ENCODE data around the gene HLA-DQA1.
"Not testable (repeated sequence)": the region's sequence is repeated elsewhere in the genome, so short reads cannot be mapped to it uniquely, and the experiment has no call there.

The HLA-DQA1 gene

DNA sequence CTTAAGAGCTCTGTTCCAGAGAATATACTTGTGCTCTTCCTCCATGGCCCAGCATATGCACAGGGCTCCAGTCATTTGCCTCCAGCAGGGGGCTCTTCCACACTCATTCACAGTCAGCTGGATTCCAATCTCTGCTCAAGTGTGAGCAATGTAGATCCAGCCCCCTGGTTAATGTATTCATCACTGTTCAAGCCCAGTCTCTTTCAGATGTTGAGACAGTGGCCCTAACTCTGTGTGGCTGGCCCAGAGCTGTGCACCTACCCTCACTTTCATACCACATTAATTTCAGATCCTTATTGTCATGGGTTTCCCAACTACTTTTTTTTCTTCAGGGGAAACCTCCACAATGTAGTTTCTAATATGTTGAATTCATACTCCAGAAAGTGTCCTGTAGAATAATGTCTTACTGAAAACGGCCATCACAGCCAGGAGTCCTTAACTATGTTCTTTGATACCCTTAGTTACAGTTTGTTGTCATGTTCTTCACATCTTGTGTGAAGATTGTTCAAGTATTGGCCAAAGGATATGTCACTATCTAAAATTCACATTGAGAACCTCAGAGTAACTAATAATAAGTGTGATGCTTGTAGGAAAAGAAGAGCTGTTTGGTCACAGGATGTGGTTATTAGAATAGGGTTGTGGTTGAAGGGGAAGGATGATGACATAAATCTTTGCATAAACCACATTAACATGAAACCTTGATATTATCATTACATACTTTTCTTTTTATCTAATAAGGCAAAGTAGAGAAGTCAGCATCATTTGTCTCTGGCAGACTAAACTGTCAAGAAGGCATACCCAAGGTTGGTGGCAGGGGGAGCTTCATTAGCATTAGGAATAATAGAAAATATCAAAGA is 14.4 kb upstream of the HLA-DQA1 start:
- DNase-seq, result no peak

DNA sequence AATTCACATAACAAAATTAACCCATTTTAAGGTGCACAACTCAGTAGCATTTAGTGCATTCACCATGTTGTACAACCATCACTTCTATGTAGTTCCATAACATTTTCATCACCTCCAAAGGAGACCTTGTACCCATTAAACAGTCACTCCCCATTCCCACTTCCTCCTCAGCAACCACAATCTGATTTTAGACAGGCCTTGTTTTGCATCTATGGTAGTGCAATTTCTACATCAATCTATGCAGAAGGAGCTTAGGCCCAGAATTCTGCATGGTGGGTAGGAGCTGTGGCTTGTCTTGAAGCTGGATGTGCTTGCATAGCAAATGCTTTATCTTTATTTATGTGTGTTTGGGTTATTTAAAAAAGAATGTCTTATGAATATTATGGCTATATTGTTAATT is 13.5 kb upstream of the HLA-DQA1 start:
- no peak for DNase-seq

GRCh38 chr6:32624565-32624964 is 12.6 kb upstream of the HLA-DQA1 start:
- no peak for DNase-seq

- no peak for DNase-seq
Observed at GRCh38 chr6:32625137-32625536, 12.1 kb upstream of the HLA-DQA1 start.

GRCh38 chr6:32627249-32627648 is 10.0 kb upstream of the HLA-DQA1 start:
- no peak for DNase-seq

- no peak for DNase-seq
Observed at GRCh38 chr6:32627831-32628230, 9.4 kb upstream of the HLA-DQA1 start.

DNA sequence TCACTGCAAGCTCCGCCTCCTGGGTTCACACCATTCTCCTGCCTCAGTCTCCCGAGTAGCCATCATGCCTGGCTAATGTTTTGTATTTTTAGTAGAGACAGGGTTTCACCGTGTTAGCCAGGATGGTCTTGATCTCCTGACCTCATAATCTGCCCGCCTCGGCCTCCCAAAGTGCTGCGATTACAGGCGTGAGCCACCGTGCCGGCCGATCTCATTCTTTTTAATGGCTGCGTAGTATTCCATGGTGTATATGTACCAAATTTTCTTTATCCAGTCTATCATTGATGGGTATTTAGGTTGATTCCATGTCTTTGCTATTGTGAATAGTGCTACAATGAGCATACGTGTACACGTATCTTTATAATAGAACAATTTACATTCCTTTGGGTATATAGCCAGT is 7.4 kb upstream of the HLA-DQA1 start:
- DNase-seq, result not testable (repeated sequence)

- no peak for DNase-seq
Observed at GRCh38 chr6:32635526-32636123, 1.6 kb upstream of the HLA-DQA1 start.

- no peak for DNase-seq
Observed at GRCh38 chr6:32637883-32638282, 677 bp downstream of the HLA-DQA1 start.

- DNase-seq, result no peak
Observed at GRCh38 chr6:32638532-32639219, 1.5 kb downstream of the HLA-DQA1 start.

DNA sequence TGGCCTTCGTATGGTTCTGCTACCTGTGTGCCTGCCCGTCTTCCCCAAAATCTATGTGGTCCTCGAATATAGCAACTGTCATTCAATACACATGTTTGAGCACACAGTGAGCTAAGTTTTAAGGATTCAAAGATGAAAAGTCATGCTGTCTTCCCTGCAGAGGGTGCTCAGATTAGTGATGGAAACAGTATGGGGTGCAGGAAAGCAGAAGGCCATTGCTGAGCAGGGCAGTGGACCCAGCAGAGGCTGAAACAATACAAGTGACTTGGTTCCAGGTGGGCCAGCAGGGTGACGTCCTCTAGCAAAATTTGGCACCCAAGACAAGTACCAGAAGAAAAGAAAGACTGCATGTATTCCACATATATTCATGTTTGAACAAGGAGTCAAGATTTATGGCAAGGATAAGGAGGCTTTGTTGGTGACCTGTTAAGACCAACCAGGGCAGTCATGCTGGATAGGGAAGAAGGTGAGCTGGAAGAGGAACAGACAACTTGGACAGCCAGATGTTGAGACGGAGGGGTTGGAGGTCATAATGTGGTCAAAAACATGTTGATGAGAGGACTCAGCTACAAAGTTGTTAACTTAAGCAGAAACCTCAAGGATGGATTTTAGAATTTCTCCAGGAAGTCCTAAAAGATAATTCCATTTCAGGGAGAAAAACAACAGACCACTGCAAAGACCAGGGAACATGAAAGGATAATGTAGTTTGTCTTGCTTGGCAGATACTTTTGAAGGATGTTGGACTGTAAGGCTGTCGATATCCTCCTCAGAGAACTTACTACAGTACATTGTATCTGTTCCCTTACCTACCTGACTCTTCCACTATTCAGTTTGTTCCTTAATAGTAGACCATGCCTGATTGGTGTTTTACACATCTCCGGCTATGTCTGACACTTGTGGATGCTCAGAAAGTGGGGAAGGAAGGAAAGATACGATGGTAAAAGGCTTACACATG is 2.5 kb downstream of the HLA-DQA1 start:
- DNase-seq, result no peak

DNA sequence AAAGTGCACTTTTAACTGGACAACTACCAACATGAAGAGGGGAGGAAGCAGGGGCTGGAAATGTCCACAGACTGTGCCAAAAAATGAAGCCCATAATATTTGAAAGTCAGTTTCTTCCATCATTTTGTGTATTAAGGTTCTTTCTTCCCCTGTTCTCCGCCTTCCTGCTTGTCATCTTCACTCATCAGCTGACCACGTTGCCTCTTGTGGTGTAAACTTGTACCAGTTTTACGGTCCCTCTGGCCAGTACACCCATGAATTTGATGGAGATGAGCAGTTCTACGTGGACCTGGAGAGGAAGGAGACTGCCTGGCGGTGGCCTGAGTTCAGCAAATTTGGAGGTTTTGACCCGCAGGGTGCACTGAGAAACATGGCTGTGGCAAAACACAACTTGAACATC is 3.9 kb downstream of the HLA-DQA1 start:
- DNase-seq, result no peak

DNA sequence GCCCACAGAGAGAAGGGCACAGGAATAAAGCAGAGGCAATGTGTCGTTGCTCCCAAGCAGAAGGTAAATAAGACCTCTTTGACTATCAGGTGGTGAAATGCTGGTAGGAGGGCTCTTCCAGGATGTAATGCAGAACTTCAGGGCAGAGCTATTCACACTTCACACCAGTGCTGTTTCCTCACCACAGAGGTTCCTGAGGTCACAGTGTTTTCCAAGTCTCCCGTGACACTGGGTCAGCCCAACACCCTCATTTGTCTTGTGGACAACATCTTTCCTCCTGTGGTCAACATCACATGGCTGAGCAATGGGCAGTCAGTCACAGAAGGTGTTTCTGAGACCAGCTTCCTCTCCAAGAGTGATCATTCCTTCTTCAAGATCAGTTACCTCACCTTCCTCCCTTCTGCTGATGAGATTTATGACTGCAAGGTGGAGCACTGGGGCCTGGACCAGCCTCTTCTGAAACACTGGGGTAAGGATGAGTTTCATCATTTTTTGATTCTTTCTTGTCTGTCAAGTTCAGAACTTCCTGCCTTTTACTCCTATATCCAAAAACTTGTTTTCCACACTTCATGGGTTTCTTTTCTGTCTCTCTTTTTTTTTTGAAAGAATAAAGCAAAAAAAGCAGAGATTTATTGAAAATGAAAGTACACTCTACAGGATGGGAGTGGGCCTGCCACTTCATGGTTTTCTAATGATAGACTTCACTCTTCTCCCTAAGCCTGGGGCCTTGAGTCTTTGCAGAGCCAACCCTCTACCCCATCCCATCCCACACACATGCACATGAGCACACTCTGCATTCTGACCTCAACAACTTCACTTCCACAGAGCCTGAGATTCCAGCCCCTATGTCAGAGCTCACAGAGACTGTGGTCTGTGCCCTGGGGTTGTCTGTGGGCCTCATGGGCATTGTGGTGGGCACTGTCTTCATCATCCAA is 4.8 kb downstream of the HLA-DQA1 start:
- DNase-seq, result not testable (repeated sequence)

DNA sequence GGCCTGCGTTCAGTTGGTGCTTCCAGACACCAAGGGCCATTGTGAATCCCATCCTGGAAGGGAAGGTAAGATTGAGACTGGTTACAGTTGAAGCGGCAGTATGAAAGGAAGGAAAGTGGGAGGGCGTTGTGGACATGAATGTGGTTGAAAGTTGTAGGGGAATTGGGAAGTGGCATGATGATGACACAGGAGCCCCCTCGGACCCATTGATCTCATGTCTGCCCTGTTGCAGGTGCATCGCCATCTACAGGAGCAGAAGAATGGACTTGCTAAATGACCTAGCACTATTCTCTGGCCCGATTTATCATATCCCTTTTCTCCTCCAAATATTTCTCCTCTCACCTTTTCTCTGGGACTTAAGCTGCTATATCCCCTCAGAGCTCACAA is 5.5 kb downstream of the HLA-DQA1 start:
- no peak for DNase-seq

DNA sequence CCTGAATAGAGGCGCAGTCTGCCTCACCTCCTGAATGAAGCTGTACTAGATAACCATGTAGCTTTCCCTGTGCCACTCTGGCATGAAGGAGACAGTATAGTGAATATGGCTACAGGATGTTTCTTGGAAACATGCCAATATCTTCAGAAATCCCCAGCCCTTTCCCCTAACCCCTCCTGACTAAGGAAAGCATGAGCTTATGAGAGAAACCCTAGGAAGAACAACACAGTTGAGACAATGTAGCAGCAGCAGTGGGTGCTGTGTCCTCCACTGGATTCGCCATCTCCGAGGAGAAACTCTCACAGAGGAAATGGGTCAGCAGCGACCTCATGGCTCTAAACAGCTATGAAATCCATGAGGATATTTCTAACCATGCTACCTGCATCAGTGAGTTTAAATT is 6.7 kb downstream of the HLA-DQA1 start:
- DNase-seq, result no peak

DNA sequence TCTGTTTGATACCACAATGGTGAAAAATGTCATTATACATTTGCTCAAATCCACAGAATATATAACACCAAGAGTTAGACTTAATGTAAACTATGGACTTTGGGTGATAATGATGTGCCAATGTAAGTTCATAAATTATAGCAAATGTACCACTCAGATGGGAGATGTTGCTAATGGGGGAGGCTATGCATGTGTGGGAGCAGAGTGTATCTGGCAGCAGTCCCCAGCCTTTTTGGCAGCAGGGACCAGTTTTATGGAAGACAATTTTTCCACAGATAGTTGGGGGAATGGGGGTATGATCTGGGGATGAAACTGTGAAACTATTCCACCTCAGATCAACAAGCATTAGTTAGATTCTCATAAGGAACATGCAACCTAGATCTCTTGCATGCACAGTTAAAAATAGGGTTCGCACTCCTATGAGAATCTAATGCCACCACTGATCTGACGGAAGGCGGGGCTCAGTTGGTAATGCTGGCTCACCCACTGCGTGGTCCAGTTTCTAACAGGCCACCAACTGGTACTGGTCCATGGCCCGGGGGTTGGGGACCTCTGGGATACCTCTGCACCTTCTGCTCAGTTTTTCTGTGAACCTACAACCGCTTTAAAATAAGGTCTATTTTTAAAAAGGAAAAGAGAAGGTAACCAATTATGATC is 8.0 kb downstream of the HLA-DQA1 start:
- no peak for DNase-seq

DNA sequence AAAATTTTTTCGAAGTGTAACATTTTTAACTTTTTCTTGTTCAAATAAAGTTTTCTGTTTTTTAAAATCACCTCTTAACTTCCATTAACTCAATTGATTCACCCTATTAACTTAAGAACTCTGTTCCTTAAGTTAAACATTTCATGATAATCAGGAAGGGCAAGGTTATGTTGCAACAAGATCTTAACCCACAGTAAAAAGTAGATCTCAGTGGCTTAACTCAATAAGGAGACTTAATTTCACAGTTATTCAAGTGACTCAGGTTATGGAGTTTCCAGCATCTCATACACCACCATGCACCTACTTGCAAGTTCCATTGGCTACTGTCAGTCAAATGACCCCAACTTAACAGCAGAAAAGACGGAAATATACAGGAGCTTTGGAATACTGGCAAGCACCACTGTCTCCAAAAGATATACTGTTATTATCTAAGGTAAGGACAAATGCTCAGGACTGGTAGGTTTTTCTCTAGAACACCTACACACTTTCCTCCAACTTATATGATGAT is 18.1 kb downstream of the HLA-DQA1 start:
- no peak for DNase-seq

DNA sequence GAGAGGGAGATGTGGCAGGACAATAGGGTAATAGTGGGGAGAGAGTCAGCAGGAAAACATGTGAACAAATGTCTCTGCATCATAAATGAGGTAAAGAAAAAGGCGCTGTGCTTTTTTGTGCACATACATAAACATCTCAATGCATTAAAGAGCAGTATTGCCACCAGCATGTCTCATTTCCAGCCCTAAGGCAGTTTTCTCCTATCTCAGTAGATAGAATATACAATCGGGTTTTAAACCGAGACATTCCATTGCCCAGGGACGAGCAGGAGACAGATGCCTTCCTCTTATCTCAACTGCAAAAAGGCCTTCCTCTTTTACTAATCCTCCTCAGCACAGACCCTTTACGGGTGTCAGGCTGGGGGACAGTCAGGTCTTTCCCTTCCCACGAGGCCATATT is 20.1 kb downstream of the HLA-DQA1 start:
- DNase-seq, result not testable (repeated sequence)

DNA sequence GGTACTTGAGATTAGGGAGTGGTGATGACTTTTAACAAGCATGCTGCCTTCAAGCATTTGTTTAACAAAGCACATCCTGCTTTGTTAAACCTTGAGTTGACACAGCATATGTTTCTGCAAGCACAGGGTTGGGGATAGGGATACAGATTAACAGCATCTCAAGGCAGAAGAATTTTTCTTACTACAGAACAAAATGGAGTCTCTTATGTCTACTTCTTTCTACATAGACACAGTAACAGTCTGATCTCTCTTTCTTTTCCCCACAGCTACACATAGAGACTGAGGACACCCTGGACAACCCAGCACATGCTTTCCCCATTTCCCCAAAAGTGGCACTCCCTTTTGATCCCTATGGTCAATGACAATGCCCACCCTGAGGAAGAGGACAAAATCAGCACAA is 20.6 kb downstream of the HLA-DQA1 start:
- DNase-seq, result not testable (repeated sequence)

DNA sequence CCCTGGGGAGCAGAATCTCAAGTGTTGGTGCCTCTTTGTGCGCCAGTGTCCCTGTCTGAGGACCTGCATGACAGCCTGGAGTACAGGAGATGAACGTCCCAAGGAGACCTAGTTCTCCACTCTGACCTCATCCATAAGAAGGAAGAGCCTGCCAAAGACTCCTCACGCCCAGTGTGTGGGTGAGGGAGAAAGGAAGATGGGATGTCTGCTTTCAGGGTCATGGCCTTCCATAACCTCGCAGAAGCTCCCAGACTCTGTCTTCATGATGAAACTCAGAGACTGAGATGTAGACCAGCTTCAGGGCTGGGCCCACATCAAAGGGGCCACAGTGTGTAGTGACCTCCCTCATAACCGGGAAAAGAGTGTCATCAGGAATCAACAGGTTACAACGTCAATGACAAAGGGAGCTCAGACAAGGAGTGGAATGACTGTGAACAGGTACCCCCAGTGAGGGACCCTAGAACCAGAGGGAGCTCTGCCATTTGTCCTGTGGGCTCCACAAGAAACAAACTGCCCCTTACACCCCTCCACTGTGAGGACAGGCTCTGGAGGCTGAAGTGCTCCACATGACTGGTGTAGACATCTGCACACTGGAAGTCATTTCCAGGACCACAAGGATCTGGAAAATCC is 21.2 kb downstream of the HLA-DQA1 start:
- DNase-seq, result no peak
